WTC11 (cell line): ENCODE results near the gene NPL. TPM values are rescaled to one million over a fixed set of nuclear protein-coding genes. Genes with fewer than 3 reads are reported as not detected.

Experiments
- ATAC-seq: fragments of 200-7000 bp; cut with Tn5 transposase; 2 replicates; pipeline ENCODE4 v1.10.0; 2021; ENCODE audit warnings: mild to moderate bottlenecking, moderate library complexity
- CTCF ChIA-PET: fragments of 300-600 bp; sonication (Branson Sonifier 250); formaldehyde crosslinking; loops from one replicate; lab custom pipeline; 2021; ENCODE audit warnings: antibody characterized with exemption; lab: Charles Lee
- POLR2A ChIA-PET: fragments of 350-600 bp; sonication (Branson Sonifier 250); formaldehyde crosslinking; loops from one replicate; lab custom pipeline; 2021; ENCODE audit warnings: antibody characterized with exemption; lab: Charles Lee
- DNase-seq: peaks from one replicate; pipeline ENCODE4 v3.0.0; 2021; ENCODE audit warnings: low spot score
- H3K27ac Mint-ChIP-seq: 2 replicates; pipeline ENCODE4 v1.8.0; 2021; ENCODE audit warnings: mixed read lengths
- H3K27me3 Mint-ChIP-seq: 2 replicates; pipeline ENCODE4 v1.8.0; 2021; ENCODE audit warnings: low read depth, mild to moderate bottlenecking, moderate library complexity, mixed read lengths
- H3K36me3 Mint-ChIP-seq: 2 replicates; pipeline ENCODE4 v1.8.0; 2021; ENCODE audit warnings: mixed read lengths
- H3K4me1 Mint-ChIP-seq: 2 replicates; pipeline ENCODE4 v1.8.0; 2022; ENCODE audit warnings: mixed read lengths
- H3K4me3 Mint-ChIP-seq: 2 replicates; pipeline ENCODE4 v1.8.0; 2021; ENCODE audit warnings: mild to moderate bottlenecking, moderate library complexity, mixed read lengths
- H3K9me3 Mint-ChIP-seq: 2 replicates; pipeline ENCODE4 v1.8.0; 2021; ENCODE audit warnings: mixed read lengths
- GABPB1 ChIP-seq: sonication (generic); formaldehyde crosslinking; IDR thresholded peaks from 2 replicates; pipeline ENCODE4 v1.8.1; 2023; ENCODE audit warnings: mild to moderate bottlenecking, missing genetic modification reagents
- IRF2 ChIP-seq: sonication (generic); formaldehyde crosslinking; IDR thresholded peaks from 2 replicates; pipeline ENCODE4 v1.8.0; 2022; ENCODE audit warnings: low read depth, missing genetic modification reagents, borderline replicate concordance
- MXD4 ChIP-seq: fragments of 250-450 bp; sonication (Bioruptor Pico); IDR thresholded peaks from 2 replicates; pipeline ENCODE4 v1.8.0; 2021; ENCODE audit warnings: mild to moderate bottlenecking, moderate library complexity, borderline replicate concordance
- MYBL2 ChIP-seq: sonication (generic); formaldehyde crosslinking; IDR thresholded peaks from 2 replicates; pipeline ENCODE4 v1.8.1; 2023; ENCODE audit warnings: mild to moderate bottlenecking, moderate library complexity, missing genetic modification reagents
- NFATC4 ChIP-seq: fragments of 250-450 bp; sonication (Bioruptor Pico); IDR thresholded peaks from 2 replicates; pipeline ENCODE4 v1.9.0; 2021; ENCODE audit warnings: mild to moderate bottlenecking
- NFYB ChIP-seq: sonication (generic); formaldehyde crosslinking; conservative IDR thresholded peaks from 2 replicates; pipeline ENCODE4 v1.8.0; 2022; ENCODE audit warnings: low read depth, missing genetic modification reagents
- PRRX2 ChIP-seq: fragments of 250-450 bp; sonication (Bioruptor Pico); IDR thresholded peaks from 2 replicates; pipeline ENCODE4 v1.8.0; 2021; ENCODE audit warnings: mild to moderate bottlenecking
- SMAD4 ChIP-seq: sonication (generic); formaldehyde crosslinking; IDR thresholded peaks from 2 replicates; pipeline ENCODE4 v1.8.0; 2022; ENCODE audit warnings: mild to moderate bottlenecking, missing genetic modification reagents
- ZBTB21 ChIP-seq: sonication (generic); formaldehyde crosslinking; IDR thresholded peaks from 2 replicates; pipeline ENCODE4 v1.8.1; 2023; ENCODE audit warnings: mild to moderate bottlenecking, missing genetic modification reagents, borderline replicate concordance
- ZNF121 ChIP-seq: sonication (generic); formaldehyde crosslinking; IDR thresholded peaks from 2 replicates; pipeline ENCODE4 v1.8.0; 2023; ENCODE audit warnings: missing genetic modification reagents
- ZNF232 ChIP-seq: sonication (generic); formaldehyde crosslinking; IDR thresholded peaks from 2 replicates; pipeline ENCODE4 v1.8.0; 2022; ENCODE audit warnings: mild to moderate bottlenecking, missing genetic modification reagents
- ZNF263 ChIP-seq: sonication (generic); formaldehyde crosslinking; IDR thresholded peaks from 2 replicates; pipeline ENCODE4 v1.8.1; 2022; ENCODE audit warnings: low read depth, mild to moderate bottlenecking, moderate library complexity, missing genetic modification reagents
- ZNF317 ChIP-seq: sonication (generic); formaldehyde crosslinking; IDR thresholded peaks from 2 replicates; pipeline ENCODE4 v1.8.1; 2023; ENCODE audit warnings: low read depth, mild to moderate bottlenecking, moderate library complexity, missing genetic modification reagents, borderline replicate concordance
- ZNF423 ChIP-seq: fragments of 250-450 bp; sonication (Bioruptor Pico); IDR thresholded peaks from 2 replicates; pipeline ENCODE4 v2.1.2; 2022; ENCODE audit warnings: mild to moderate bottlenecking, moderate library complexity
- total RNA-seq: library from RNA; stranded (reverse); gene quantifications from 3 replicates; pipeline ENCODE4 v1.2.3, GENCODE V29; 2021
- TF ChIP-seq, protein P1 (sequence below): sonication (generic); formaldehyde crosslinking; IDR thresholded peaks from 2 replicates; pipeline ENCODE4 v1.8.0; 2022; ENCODE audit warnings: mild to moderate bottlenecking, missing genetic modification reagents
- TF ChIP-seq, protein P2 (sequence below): fragments of 250-450 bp; sonication (Bioruptor Pico); IDR thresholded peaks from 2 replicates; pipeline ENCODE4 v1.9.0; 2021; ENCODE audit warnings: mild to moderate bottlenecking
- TF ChIP-seq, protein P3 (sequence below): fragments of 250-450 bp; sonication (Bioruptor Pico); conservative IDR thresholded peaks from 2 replicates; pipeline ENCODE4 v1.9.0; 2021; ENCODE audit warnings: mild to moderate bottlenecking
- TF ChIP-seq, protein P4 (sequence below): fragments of 200-600 bp; IDR thresholded peaks from 2 replicates; pipeline ENCODE4 v1.8.0; 2022; ENCODE audit warnings: antibody characterized with exemption
- TF ChIP-seq, protein P5 (sequence below): sonication (generic); formaldehyde crosslinking; IDR thresholded peaks from 2 replicates; pipeline ENCODE4 v1.8.1; 2023; ENCODE audit warnings: mild to moderate bottlenecking, missing genetic modification reagents, borderline replicate concordance

NPL gene
- total RNA-seq, 1 experiment from 2014 or later = 3.6 TPM

DNA sequence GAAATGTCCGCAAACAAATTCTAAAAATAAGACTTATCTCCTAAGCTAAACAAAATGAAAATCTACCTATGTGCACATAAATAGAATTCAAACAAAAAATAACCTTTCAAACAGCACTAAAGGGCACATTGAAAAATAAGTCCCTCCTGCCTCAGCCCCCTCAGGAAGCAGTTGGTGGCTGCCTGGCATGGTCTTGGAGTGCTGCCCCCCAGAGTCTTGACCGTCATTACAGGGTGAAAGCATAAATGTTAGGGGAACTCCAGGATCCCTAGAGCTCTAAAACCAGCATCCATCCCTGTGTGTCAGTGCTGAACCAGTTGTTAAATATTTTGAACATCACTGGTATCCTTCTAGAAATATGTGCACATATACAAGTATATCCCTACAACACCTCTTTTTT, 6.5 kb upstream of the NPL start (continued):
- TF ChIP-seq ZNF121 (no peak), NFATC4 (CRISPR knock-in tag) (no peak), GABPB1 (CRISPR knock-in tag) (no peak)
- TF ChIP-seq, protein P1, sequence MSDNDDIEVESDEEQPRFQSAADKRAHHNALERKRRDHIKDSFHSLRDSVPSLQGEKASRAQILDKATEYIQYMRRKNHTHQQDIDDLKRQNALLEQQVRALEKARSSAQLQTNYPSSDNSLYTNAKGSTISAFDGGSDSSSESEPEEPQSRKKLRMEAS (CRISPR knock-in tag) = no peak
- TF ChIP-seq, protein P2, sequence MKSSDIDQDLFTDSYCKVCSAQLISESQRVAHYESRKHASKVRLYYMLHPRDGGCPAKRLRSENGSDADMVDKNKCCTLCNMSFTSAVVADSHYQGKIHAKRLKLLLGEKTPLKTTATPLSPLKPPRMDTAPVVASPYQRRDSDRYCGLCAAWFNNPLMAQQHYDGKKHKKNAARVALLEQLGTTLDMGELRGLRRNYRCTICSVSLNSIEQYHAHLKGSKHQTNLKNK = no peak
- TF ChIP-seq, protein P3, sequence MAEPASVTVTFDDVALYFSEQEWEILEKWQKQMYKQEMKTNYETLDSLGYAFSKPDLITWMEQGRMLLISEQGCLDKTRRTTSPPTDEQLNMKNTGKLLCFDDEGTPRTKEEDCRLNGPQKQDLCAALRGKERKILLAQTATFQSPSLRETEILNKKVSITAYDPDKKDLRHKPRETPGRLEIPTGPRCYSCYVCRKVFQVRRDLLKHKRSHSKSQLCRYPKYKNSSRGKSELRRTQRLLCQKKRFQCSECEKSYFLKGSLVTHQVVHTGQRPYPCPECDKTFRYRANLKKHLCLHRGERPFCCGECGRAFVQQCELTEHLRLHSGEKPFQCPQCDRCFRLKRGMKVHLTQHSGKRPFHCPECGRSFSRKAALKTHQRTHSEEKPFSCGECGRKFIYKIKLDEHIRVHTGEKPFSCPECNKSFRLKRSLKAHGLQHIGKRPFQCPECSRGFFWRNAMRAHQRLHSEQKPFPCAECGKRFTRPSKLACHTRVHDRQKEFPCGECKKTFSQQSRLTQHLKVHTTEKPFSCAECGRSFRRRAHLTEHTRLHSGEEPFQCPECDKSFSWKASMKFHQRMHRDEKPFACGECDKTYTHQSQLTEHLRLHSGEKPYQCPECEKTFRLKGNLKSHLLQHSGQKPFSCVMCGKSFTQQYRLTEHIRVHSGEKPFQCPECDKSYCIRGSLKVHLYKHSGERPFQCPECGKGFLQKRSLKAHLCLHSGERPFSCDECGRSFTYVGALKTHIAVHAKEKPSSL = no peak
- TF ChIP-seq, all 79 proteins: peak for 0

DNA sequence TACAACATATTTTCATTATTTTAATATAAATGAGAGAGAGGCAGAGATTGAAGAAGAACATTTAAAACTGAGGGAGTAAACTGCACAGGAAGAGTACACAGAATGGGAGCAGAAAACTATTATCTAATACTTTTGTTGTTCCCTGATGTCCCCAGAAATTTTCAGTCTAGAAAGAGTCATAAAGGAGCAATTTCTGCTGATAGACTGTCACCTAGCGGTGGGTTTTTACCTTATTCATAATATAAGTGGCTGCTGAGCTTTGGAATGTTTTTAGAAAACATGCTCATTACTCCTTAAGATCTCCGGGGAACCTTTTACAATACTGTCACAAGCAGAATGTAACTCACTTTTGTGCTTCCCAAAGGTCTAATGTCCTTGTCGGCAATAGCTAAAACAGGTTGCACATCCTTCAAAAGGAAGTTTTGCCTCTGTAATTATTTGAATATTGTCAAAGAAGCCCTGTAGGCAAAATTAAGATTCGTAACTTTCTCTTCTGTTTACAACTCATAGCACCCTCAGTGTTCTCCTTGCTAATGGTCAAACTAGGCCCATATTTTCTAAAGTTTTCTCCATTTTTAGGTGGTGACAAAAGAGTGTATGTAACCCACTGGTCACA, 4.9 kb upstream of the NPL start:
- DNase-seq = no peak
- ATAC-seq = no peak
- Mint-ChIP-seq H3K27me3 (peaks cover 30% of the 10 kb centered on the region), H3K4me1 (peaks cover 23% of the 10 kb centered on the region), H3K36me3 (no peaks in the 10 kb centered on the region), H3K4me3 (no peak overlapping the region), H3K9me3 (no peaks in the 10 kb centered on the region), H3K27ac (no peak overlapping the region)
- CTCF ChIA-PET = interaction anchor here (0.6 to 12.0 kb wide), 25 partner anchors 15 to 385 kb away, joined by 3 to 669 read pairs (median 4); partner anchors contain the start of genes RGS16, RGS8 and RNASEL
- TF ChIP-seq ZBTB21 (no peak), NFYB (CRISPR knock-in tag) (no peak), IRF2 (CRISPR knock-in tag) (no peak)
- TF ChIP-seq, protein P4, sequence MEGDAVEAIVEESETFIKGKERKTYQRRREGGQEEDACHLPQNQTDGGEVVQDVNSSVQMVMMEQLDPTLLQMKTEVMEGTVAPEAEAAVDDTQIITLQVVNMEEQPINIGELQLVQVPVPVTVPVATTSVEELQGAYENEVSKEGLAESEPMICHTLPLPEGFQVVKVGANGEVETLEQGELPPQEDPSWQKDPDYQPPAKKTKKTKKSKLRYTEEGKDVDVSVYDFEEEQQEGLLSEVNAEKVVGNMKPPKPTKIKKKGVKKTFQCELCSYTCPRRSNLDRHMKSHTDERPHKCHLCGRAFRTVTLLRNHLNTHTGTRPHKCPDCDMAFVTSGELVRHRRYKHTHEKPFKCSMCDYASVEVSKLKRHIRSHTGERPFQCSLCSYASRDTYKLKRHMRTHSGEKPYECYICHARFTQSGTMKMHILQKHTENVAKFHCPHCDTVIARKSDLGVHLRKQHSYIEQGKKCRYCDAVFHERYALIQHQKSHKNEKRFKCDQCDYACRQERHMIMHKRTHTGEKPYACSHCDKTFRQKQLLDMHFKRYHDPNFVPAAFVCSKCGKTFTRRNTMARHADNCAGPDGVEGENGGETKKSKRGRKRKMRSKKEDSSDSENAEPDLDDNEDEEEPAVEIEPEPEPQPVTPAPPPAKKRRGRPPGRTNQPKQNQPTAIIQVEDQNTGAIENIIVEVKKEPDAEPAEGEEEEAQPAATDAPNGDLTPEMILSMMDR = peak; percentile 34; the same call in 1 of the 2 replicates
- TF ChIP-seq, all 79 proteins: peak for 1
- POLR2A ChIA-PET = interaction anchor here (1.2 kb wide), 1 partner anchor 181 kb away, joined by 5 read pairs; no protein-coding TSS in a partner anchor

DNA sequence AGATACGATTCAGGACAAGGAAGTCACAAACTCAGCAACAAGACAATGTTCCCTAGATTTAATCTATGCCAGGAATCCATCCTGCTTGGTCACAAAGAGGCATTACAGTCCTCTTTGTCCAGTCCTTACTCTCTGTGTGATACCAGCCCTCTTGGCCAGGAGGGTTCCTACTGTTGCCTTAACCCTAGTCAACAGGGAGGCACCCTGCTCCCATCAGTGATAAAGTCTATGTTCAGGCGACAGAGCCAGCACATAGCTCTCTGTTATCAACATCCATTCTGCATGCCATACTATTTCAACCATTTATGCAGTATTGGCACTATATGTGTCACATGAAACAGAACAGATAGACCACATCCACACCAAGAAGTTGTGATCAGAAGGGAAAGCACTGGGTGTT, 4.4 kb upstream of the NPL start:
- H3K4me1 Mint-ChIP-seq = peaks cover 28% of the 10 kb centered on the region
- no peak for DNase-seq
- ChIA-PET POLR2A (interaction anchor here (1.2 kb wide), 1 partner anchor 182 kb away, joined by 5 read pairs; no protein-coding TSS in a partner anchor), CTCF (interaction anchor here (0.6 to 12.0 kb wide), 30 partner anchors 15 to 704 kb away, joined by 3 to 669 read pairs (median 4); partner anchors contain the start of genes RGS16, RGS8 and RNASEL)
- TF ChIP-seq ZNF317 (no peak), MXD4 (no peak), PRRX2 (CRISPR knock-in tag) (no peak), SMAD4 (CRISPR knock-in tag) (no peak), ZNF263 (CRISPR knock-in tag) (no peak), ZNF423 (CRISPR knock-in tag) (no peak), MYBL2 (CRISPR knock-in tag) (no peak), ZNF232 (CRISPR knock-in tag) (no peak)
- TF ChIP-seq, protein P5, sequence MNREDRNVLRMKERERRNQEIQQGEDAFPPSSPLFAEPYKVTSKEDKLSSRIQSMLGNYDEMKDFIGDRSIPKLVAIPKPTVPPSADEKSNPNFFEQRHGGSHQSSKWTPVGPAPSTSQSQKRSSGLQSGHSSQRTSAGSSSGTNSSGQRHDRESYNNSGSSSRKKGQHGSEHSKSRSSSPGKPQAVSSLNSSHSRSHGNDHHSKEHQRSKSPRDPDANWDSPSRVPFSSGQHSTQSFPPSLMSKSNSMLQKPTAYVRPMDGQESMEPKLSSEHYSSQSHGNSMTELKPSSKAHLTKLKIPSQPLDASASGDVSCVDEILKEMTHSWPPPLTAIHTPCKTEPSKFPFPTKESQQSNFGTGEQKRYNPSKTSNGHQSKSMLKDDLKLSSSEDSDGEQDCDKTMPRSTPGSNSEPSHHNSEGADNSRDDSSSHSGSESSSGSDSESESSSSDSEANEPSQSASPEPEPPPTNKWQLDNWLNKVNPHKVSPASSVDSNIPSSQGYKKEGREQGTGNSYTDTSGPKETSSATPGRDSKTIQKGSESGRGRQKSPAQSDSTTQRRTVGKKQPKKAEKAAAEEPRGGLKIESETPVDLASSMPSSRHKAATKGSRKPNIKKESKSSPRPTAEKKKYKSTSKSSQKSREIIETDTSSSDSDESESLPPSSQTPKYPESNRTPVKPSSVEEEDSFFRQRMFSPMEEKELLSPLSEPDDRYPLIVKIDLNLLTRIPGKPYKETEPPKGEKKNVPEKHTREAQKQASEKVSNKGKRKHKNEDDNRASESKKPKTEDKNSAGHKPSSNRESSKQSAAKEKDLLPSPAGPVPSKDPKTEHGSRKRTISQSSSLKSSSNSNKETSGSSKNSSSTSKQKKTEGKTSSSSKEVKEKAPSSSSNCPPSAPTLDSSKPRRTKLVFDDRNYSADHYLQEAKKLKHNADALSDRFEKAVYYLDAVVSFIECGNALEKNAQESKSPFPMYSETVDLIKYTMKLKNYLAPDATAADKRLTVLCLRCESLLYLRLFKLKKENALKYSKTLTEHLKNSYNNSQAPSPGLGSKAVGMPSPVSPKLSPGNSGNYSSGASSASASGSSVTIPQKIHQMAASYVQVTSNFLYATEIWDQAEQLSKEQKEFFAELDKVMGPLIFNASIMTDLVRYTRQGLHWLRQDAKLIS (CRISPR knock-in tag) = no peak
- no peaks in the 10 kb centered on the region for H3K9me3 Mint-ChIP-seq
- H3K4me3 Mint-ChIP-seq = no peak overlapping the region
- no peaks in the 10 kb centered on the region for H3K36me3 Mint-ChIP-seq
- ATAC-seq = no peak
- H3K27ac Mint-ChIP-seq = no peak overlapping the region
- H3K27me3 Mint-ChIP-seq = peaks cover 36% of the 10 kb centered on the region
